Body of pancreas (tissue), 4 donors: ENCODE data around the gene KCND2. TPM values are rescaled to one million over a fixed set of nuclear protein-coding genes. Genes with fewer than 3 reads are reported as not detected.

ENCODE experiments used
- ATAC-seq: fragments of 150-250 bp; one replicate; pipeline ENCODE4 v1.9.1; 2016
- DNase-seq, 4 donors: peaks; one replicate each; pipeline ENCODE4 v3.0.0-alpha.2; 2019
- H3K27ac ChIP-seq, 4 donors: fragments of 200-600 bp; sonication (generic); 1 replicate in 3 of 4; 2 replicates in 1 of 4; pipeline versions ENCODE4 v1.5.1 to v1.6.1; 2016 to 2019; ENCODE audit warnings: mild to moderate bottlenecking in 1 of 4, mixed read lengths in 1 of 4, moderate library complexity in 1 of 4
- H3K27me3 ChIP-seq, 2 donors: fragments of 200-600 bp; sonication (generic); one replicate each; pipeline ENCODE4 v1.6.0; 2016; ENCODE audit warnings: mild to moderate bottlenecking in 1 of 2
- H3K36me3 ChIP-seq, 2 donors: fragments of 200-600 bp; sonication (generic); replicated peaks in 1 of 2; 2 replicates each; pipeline ENCODE4 v1.5.1; 2016; ENCODE audit warnings: low read depth in 2 of 2; ENCODE audit not compliant: insufficient read depth in 1 of 2
- H3K4me1 ChIP-seq: fragments of 200-600 bp; sonication (generic); one replicate; pipeline ENCODE4 v1.6.0; 2016
- H3K4me3 ChIP-seq, 2 donors: fragments of 200-600 bp; sonication (generic); 1 replicate in 1 of 2; 2 replicates in 1 of 2; pipeline ENCODE4 v1.5.1; 2016 to 2019
- H3K9me3 ChIP-seq, 3 donors: fragments of 200-600 bp; sonication (generic); 1 replicate in 2 of 3; 2 replicates in 1 of 3; pipeline ENCODE4 v1.5.1; 2016
- CTCF ChIP-seq, 7 experiments: fragments of 450-650 bp in 4 of 7; fragments of 200-600 bp in 3 of 7; sonication (generic) in 3 of 7; IDR thresholded peaks; one replicate each; pipeline ENCODE4 v1.5.1; 2016 to 2019; ENCODE audit warnings: antibody characterized with exemption in 7 of 7
- POLR2A ChIP-seq, 3 donors: fragments of 450-650 bp; IDR thresholded peaks; one replicate each; pipeline ENCODE4 v1.6.1; 2016; ENCODE audit warnings: antibody characterized with exemption in 3 of 3, mild to moderate bottlenecking in 2 of 3
- WGBS, 2 donors: methylation state at CpG; one replicate each; pipeline ENCODE4 v1.1.5; 2017; 5-methylcytosine and 5-hydroxymethylcytosine counted together
- intact Hi-C: fragments of 100-400 bp; cut with DNase I; formaldehyde crosslinking; loops from one replicate; pipeline ENCODE4 v1.15.1; 2023
- total RNA-seq, 2 donors: library from RNA; depleted of rRNA; stranded (reverse); fragments of >200 nt; gene quantifications; one replicate each; pipeline ENCODE4 v1.1.0, GENCODE V29; 2016

KCND2 gene
- total RNA-seq, 2 donors from 2014 or later, result 0.52 to 0.66 TPM

DNA sequence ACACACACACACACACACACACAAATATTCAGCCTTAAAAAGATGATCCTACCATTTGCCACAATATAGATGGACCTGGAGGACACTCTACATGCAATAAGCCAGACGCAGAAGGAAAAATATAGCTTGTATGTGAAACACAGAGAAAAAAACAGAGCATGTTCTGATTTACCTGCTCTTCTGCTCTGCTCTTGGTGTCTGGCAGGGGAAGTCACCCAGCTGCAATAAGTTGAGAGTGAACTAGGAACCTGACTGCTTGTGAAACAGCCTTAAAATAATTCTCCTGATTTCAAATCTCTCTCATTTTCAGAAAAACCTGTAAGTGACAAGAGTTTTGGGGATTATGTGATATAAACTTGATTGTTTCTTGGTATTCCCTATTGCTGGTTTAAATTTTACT, 31.0 kb upstream of the KCND2 start:
- H3K27me3 ChIP-seq, result no peaks in the 10 kb centered on the region
- DNase-seq (no peak), ATAC-seq (no peak)
- no peaks in the 10 kb centered on the region for H3K9me3 ChIP-seq
- no peak overlapping the region for H3K27ac ChIP-seq
- no peaks in the 10 kb centered on the region for H3K36me3 ChIP-seq
- TF ChIP-seq POLR2A (IDR thresholded peaks at IDR 0.05) (no peak), CTCF (IDR thresholded peaks at IDR 0.05) (no peak)
- intact Hi-C loops, result no loop called here
- no peak overlapping the region for H3K4me3 ChIP-seq
- H3K4me1 ChIP-seq, result no peaks in the 10 kb centered on the region
- 67 to 87% methylated on average over 1 of the region's 1 CpG for WGBS, 2 donors

- ATAC-seq, result no peak
- no peak overlapping the region for H3K27ac ChIP-seq
These were observed 18.1 kb upstream of the KCND2 start for GRCh38 chr7:120254845-120255244.

GRCh38 chr7:120256344-120257070, 16.5 kb upstream of the KCND2 start:
- no peaks in the 10 kb centered on the region for H3K27me3 ChIP-seq
- DNase-seq (no peak), ATAC-seq (no peak)
- no peaks in the 10 kb centered on the region for H3K36me3 ChIP-seq
- no peaks in the 10 kb centered on the region for H3K4me1 ChIP-seq
- intact Hi-C loops, result no loop called here
- no peak overlapping the region for H3K27ac ChIP-seq
- peaks cover 0 to 6% (median 0%) of the 10 kb centered on the region in 3 donors for H3K9me3 ChIP-seq
- TF ChIP-seq CTCF (IDR thresholded peaks at IDR 0.05) (no peak), POLR2A (IDR thresholded peaks at IDR 0.05) (no peak)
- no peak overlapping the region for H3K4me3 ChIP-seq

More at GRCh38 chr7:120254845-120255244, 18.1 kb upstream of the KCND2 start:
- Histone ChIP-seq H3K36me3 (no peaks in the 10 kb centered on the region), H3K4me1 (no peaks in the 10 kb centered on the region), H3K4me3 (no peak overlapping the region), H3K27me3 (no peaks in the 10 kb centered on the region), H3K9me3 (peaks cover 0 to 6% (median 0%) of the 10 kb centered on the region in 3 donors)
- intact Hi-C loops, result no loop called here
- TF ChIP-seq POLR2A (IDR thresholded peaks at IDR 0.05) (no peak), CTCF (IDR thresholded peaks at IDR 0.05) (no peak)
- 34 to 63% methylated on average over 1 of the region's 1 CpG for WGBS, 2 donors
- DNase-seq, result no peak

- 71 to 79% methylated on average over 2 of the region's 2 CpGs for WGBS, 2 donors
- Histone ChIP-seq H3K27me3 (no peaks in the 10 kb centered on the region), H3K4me3 (no peak overlapping the region), H3K36me3 (no peaks in the 10 kb centered on the region), H3K27ac (no peak overlapping the region), H3K4me1 (no peaks in the 10 kb centered on the region), H3K9me3 (peaks cover 0 to 6% (median 0%) of the 10 kb centered on the region in 3 donors)
- DNase-seq (no peak), ATAC-seq (no peak)
- intact Hi-C loops, result no loop called here
- TF ChIP-seq POLR2A (IDR thresholded peaks at IDR 0.05) (no peak), CTCF (IDR thresholded peaks at IDR 0.05) (no peak)
These were observed 13.6 kb upstream of the KCND2 start for GRCh38 chr7:120259386-120259785.

DNA sequence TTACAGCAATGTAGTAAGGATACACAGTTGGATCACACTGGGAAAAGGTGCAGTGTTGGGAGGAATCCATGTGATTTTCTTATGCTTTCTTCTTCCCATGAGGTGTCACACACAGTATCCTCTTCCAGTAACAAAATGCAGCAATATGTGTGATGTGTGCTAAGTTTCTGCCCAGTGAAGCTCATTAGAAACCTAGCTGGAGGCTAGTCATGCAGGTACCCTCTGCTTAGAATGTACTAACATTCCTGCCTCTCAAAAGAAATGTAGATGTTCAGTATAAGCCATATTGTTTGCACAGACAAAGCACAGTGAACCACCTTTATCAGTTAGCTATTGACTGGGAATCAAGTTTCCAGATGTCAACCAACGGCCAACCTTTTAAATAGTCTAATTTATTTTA, 12.9 kb upstream of the KCND2 start:
- DNase-seq (no peak), ATAC-seq (no peak)
- intact Hi-C loops, result no loop called here
- Histone ChIP-seq H3K27me3 (no peaks in the 10 kb centered on the region), H3K4me3 (no peak overlapping the region), H3K4me1 (no peaks in the 10 kb centered on the region), H3K9me3 (peaks cover 0 to 6% (median 0%) of the 10 kb centered on the region in 3 donors), H3K27ac (no peak overlapping the region), H3K36me3 (no peaks in the 10 kb centered on the region)
- WGBS, 2 donors, result 8 to 19% methylated on average over 1 of the region's 1 CpG
- no peak for TF ChIP-seq POLR2A (IDR thresholded peaks at IDR 0.05)
- no peak for TF ChIP-seq CTCF (IDR thresholded peaks at IDR 0.05)
